Panc1 (cell line): Measurements from ENCODE around the gene GNAT2.

Source experiments
- CTCF ChIP-seq: fragments of 450-650 bp; IDR thresholded peaks from 2 replicates; pipeline ENCODE4 v1.5.1; 2017; ENCODE audit warnings: mild to moderate bottlenecking
- POLR2AphosphoS5 ChIP-seq: IDR thresholded peaks from 2 replicates; pipeline ENCODE4 v1.6.1; 2012; ENCODE audit warnings: mild to moderate bottlenecking, low read depth, low read length, moderate library complexity
- SIN3A ChIP-seq: IDR thresholded peaks from 2 replicates; pipeline ENCODE4 v1.6.1; 2012; ENCODE audit warnings: low read depth, mild to moderate bottlenecking, low read length, moderate library complexity, borderline replicate concordance; ENCODE audit not compliant: insufficient read depth

- TF ChIP-seq CTCF: no peak
- no peak for TF ChIP-seq POLR2AphosphoS5
- no peak for TF ChIP-seq SIN3A
These were observed 3.5 kb downstream of the GNAT2 start for GRCh38 chr1:109615879-109616278.
